Chondrocyte (in vitro differentiated cells): Measurements from ENCODE around the gene KLHL11. TPM values are rescaled to one million over a fixed set of nuclear protein-coding genes. Genes with fewer than 3 reads are reported as not detected.
A peak's percentile ranks its signal among the peaks of the same experiment; 100 is the strongest.

Experiments used
- DNase-seq: peaks from one replicate; pipeline ENCODE4 v3.0.0; 2021; ENCODE audit warnings: mixed read lengths, low spot score
- H3K27ac Mint-ChIP-seq: one replicate; pipeline ENCODE4 v1.8.0; 2021; ENCODE audit warnings: mild to moderate bottlenecking, moderate library complexity, mixed read lengths; ENCODE audit not compliant: unreplicated experiment
- H3K27me3 Mint-ChIP-seq: 2 replicates; pipeline ENCODE4 v1.8.0; 2021; ENCODE audit warnings: low read depth, mixed read lengths
- H3K36me3 Mint-ChIP-seq: 2 replicates; pipeline ENCODE4 v1.8.0; 2021; ENCODE audit warnings: low read depth, mixed read lengths
- H3K4me1 Mint-ChIP-seq: 2 replicates; pipeline ENCODE4 v1.8.0; 2021; ENCODE audit warnings: low read depth, mild to moderate bottlenecking, mixed read lengths
- H3K4me3 Mint-ChIP-seq: one replicate; pipeline ENCODE4 v1.8.0; 2021; ENCODE audit warnings: mild to moderate bottlenecking, moderate library complexity, mixed read lengths; ENCODE audit not compliant: unreplicated experiment
- H3K9me3 Mint-ChIP-seq: 2 replicates; pipeline ENCODE4 v1.8.0; 2021; ENCODE audit warnings: low read depth, mixed read lengths
- CTCF ChIP-seq: fragments of 200-600 bp; sonication (generic); IDR thresholded peaks from 2 replicates; pipeline ENCODE4 v1.5.0; 2021; ENCODE audit warnings: antibody characterized with exemption, mild to moderate bottlenecking, moderate library complexity
- total RNA-seq: library from RNA; stranded (reverse); gene quantifications from 3 replicates; pipeline ENCODE4 v1.2.1, GENCODE V29; 2021

The KLHL11 gene
- total RNA-seq, 1 donor from 2014 or later: 15.3 TPM

- no peak for DNase-seq
- Mint-ChIP-seq H3K4me1 (peaks cover 18% of the 10 kb centered on the region), H3K36me3 (peaks cover 44% of the 10 kb centered on the region), H3K27me3 (no peaks in the 10 kb centered on the region), H3K27ac (no peak overlapping the region), H3K9me3 (no peaks in the 10 kb centered on the region), H3K4me3 (no peak overlapping the region)
- no peak for TF ChIP-seq CTCF
Observed at GRCh38 chr17:41905172-41905571, 39.9 kb upstream of the KLHL11 start.

- Mint-ChIP-seq H3K27ac (no peak overlapping the region), H3K4me1 (peaks cover 14% of the 10 kb centered on the region), H3K4me3 (no peak overlapping the region), H3K9me3 (no peaks in the 10 kb centered on the region), H3K36me3 (peaks cover 39% of the 10 kb centered on the region), H3K27me3 (no peaks in the 10 kb centered on the region)
- TF ChIP-seq CTCF: no peak
- DNase-seq: no peak
Observed at GRCh38 chr17:41904242-41904841, 39.1 kb upstream of the KLHL11 start.

- peaks cover 47% of the 10 kb centered on the region for H3K36me3 Mint-ChIP-seq
- no peaks in the 10 kb centered on the region for H3K27me3 Mint-ChIP-seq
- no peak overlapping the region for H3K27ac Mint-ChIP-seq
- no peak for DNase-seq
- H3K4me3 Mint-ChIP-seq: no peak overlapping the region
- no peak for TF ChIP-seq CTCF
- H3K9me3 Mint-ChIP-seq: no peaks in the 10 kb centered on the region
- no peaks in the 10 kb centered on the region for H3K4me1 Mint-ChIP-seq
Observed at GRCh38 chr17:41901646-41902045, 36.4 kb upstream of the KLHL11 start.

- no peak for DNase-seq
- peaks cover 12% of the 10 kb centered on the region for H3K4me1 Mint-ChIP-seq
- no peak overlapping the region for H3K27ac Mint-ChIP-seq
- peaks cover 57% of the 10 kb centered on the region for H3K36me3 Mint-ChIP-seq
- TF ChIP-seq CTCF: no peak
- no peaks in the 10 kb centered on the region for H3K27me3 Mint-ChIP-seq
- H3K4me3 Mint-ChIP-seq: no peak overlapping the region
- no peaks in the 10 kb centered on the region for H3K9me3 Mint-ChIP-seq
Observed at GRCh38 chr17:41896726-41897125, 31.5 kb upstream of the KLHL11 start.

GRCh38 chr17:41895617-41896016 is 30.4 kb upstream of the KLHL11 start:
- Mint-ChIP-seq H3K27me3 (no peaks in the 10 kb centered on the region), H3K27ac (peak overlapping the region; percentile 73), H3K36me3 (peaks cover 50% of the 10 kb centered on the region), H3K4me3 (no peak overlapping the region), H3K9me3 (no peaks in the 10 kb centered on the region), H3K4me1 (peaks cover 12% of the 10 kb centered on the region)
- DNase-seq: no peak
- TF ChIP-seq CTCF: no peak
